ENCODE data around the gene C7orf33. TPM values are rescaled to one million over a fixed set of nuclear protein-coding genes. Genes with fewer than 3 reads are reported as not detected.

The C7orf33 gene
- total and polyA plus RNA-seq, 2 of the 13 experiments (the other 11 are each of a cell fraction or from before 2014, with no cell fraction given) = not detected

- intact Hi-C loops (cut with micrococcal nuclease; ENCODE audit: unreplicated experiment) = no loop called here
- H4K20me1 ChIP-seq (ENCODE audit: insufficient read depth, low read length) = no peaks in the 10 kb centered on the region
- in situ Hi-C loops (cut with HindIII; ENCODE audit: extremely low pct_ligation_motif_present, low pct_unique_long_range_greater_than_20kb) = no loop called here
- no peaks in the 10 kb centered on the region for H3K9me3 ChIP-seq (ENCODE audit: low read length)
- no peaks in the 10 kb centered on the region for H3K36me3 ChIP-seq (replicated peaks in 1 of 2; ENCODE audit: control insufficient read depth in 1 of 2, insufficient read depth in 2 of 2, low read length in 2 of 2)
- no peaks in the 10 kb centered on the region; a peak in 2 of 5 replicates for H3K27me3 ChIP-seq (ENCODE audit: control insufficient read depth in 1 of 2, insufficient read depth in 2 of 2, low read length in 2 of 2)
- no peaks in the 10 kb centered on the region for H3K4me1 ChIP-seq (ENCODE audit: insufficient read depth, low read length)
- FAIRE-seq (no peak), DNase-seq (ENCODE audit: low spot score) (no peak), ATAC-seq (no peak)
- BruUV-seq (replicated peaks) = no TSS peak
- no peak overlapping the region for H2AFZ ChIP-seq (ENCODE audit: low read length)
- CTCF ChIA-PET (ENCODE audit: low intra/inter-chr PET ratio, low total read pairs) = no interaction called here
- H3K4me3 ChIP-seq (replicated peaks in 1 of 3; ENCODE audit: insufficient read depth in 1 of 3, low read depth in 2 of 3, low read length in 3 of 3) = no peak overlapping the region
- no peak overlapping the region for H3K9ac ChIP-seq (ENCODE audit: insufficient read depth, low read depth, low read length)
- no peaks in the 10 kb centered on the region for H3K79me2 ChIP-seq (ENCODE audit: insufficient read depth, low read length)
- POLR2A ChIA-PET = no interaction called here
- H3K4me2 ChIP-seq (ENCODE audit: low read depth, low read length) = no peak overlapping the region
- no peak overlapping the region for H3K27ac ChIP-seq (ENCODE audit: extremely low read length, insufficient read depth, low read length)
- WGBS (ENCODE audit: low lambda C conversion rate) = 7% methylated on average over 4 of the region's 4 CpGs
- no peak for TF ChIP-seq SRSF4 (IDR thresholded peaks at IDR 0.05; ENCODE audit: low read depth, low read length, poor library complexity, severe bottlenecking)
- TF ChIP-seq RELA (CRISPR knock-in tag; IDR thresholded peaks at IDR 0.05) = no peak
- TF ChIP-seq SIX1 (CRISPR knock-in tag; IDR thresholded peaks at IDR 0.05; ENCODE audit: borderline replicate concordance) = no peak
- TF ChIP-seq ZNF136 (CRISPR knock-in tag; IDR thresholded peaks at IDR 0.05; ENCODE audit: low read depth) = no peak
- no peak for TF ChIP-seq FUBP1 (CRISPR knock-in tag; IDR thresholded peaks at IDR 0.05; ENCODE audit: borderline replicate concordance)
- no peak for TF ChIP-seq ZNF788 (CRISPR knock-in tag; IDR thresholded peaks at IDR 0.05; ENCODE audit: borderline replicate concordance)
- no peak for TF ChIP-seq CC2D1A (CRISPR knock-in tag; IDR thresholded peaks at IDR 0.05)
- TF ChIP-seq ETV6 (CRISPR knock-in tag; conservative IDR thresholded peaks at IDR 0.05) = no peak
- no peak for TF ChIP-seq ZNF343 (CRISPR knock-in tag; IDR thresholded peaks at IDR 0.05)
- no peak for TF ChIP-seq CREM (IDR thresholded peaks at IDR 0.05)
- TF ChIP-seq CREM (CRISPR knock-in tag; IDR thresholded peaks at IDR 0.05) = no peak
- TF ChIP-seq ATF2 (CRISPR knock-in tag; IDR thresholded peaks at IDR 0.05) = no peak
- TF ChIP-seq CENPT (CRISPR knock-in tag; IDR thresholded peaks at IDR 0.05; ENCODE audit: low read depth) = no peak
These were observed 67.4 kb downstream of the C7orf33 start for GRCh38 chr7:148657929-148658328.
